GM20000 (cell line): ENCODE results near the gene SPTAN1.
"Not testable (repeated sequence)": the region's sequence is repeated elsewhere in the genome, so short reads cannot be mapped to it uniquely, and the experiment has no call there.

Source experiments
- DNase-seq: peaks from one replicate; pipeline ENCODE4 v3.0.0; 2012; ENCODE audit warnings: low spot score
- CTCF ChIP-seq: IDR thresholded peaks from 2 replicates; pipeline ENCODE4 v1.5.1; 2012; ENCODE audit warnings: mild to moderate bottlenecking, control low read depth; ENCODE audit errors: extremely low read depth, missing control alignments

Gene SPTAN1

GRCh38 chr9:128568470-128569078, 16.2 kb downstream of the SPTAN1 start:
- no peak for TF ChIP-seq CTCF
- DNase-seq = no peak

DNA sequence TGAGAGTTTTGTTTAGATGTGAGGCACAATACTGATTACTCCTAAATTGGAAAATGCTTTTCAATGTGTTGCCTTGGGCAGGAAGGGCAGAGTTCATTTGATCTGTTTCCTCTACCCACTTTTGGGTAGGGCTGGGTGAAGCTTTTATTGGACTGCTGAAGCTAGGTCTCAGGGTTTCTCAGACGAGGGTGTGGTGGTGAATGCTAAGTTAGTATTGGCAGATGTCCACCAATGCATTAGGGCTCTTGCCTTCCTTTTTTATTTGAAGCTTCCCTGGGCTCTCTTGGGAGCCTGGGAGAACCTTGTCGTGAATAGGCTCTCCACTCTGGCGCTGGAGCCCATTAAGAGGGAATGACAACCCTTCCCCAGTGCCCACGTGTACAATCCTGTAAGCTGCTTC, 23.1 kb downstream of the SPTAN1 start:
- no peak for TF ChIP-seq CTCF
- DNase-seq = no peak

DNA sequence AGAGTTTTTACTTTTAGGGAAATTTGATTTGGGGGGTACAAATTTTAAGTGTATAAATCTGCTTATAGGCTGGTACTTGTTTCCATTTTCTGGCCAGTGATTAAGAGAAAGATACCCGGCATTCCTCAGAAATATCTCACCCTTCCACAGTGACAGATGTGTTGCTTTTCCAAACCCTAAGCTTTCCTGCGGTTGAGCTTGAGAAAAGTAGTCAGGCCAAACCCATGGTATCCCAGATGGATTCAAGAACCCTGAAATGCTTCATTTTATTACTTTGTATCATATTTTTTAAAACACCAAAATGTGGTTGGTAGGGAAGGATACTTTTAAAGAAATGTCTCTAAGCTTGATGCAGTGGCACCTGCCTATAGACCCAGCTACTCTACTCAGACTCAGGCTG, 23.5 kb downstream of the SPTAN1 start:
- TF ChIP-seq CTCF = no peak
- DNase-seq = no peak

DNA sequence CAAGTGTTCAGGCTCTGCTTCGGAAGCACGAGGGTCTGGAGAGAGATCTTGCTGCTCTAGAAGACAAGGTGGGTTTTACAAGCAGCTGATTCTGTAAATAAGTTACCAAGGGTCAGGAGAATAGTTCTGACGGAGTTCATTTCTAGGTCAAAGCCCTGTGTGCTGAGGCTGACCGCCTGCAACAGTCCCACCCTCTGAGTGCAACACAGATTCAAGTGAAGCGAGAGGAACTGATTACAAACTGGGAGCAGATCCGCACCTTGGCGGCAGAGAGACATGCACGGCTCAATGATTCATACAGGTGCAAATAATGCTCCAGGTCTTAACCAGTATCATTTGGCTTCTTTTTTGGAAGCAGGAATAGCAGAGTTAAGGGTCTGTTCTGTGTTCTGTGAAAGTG, 24.8 kb downstream of the SPTAN1 start:
- TF ChIP-seq CTCF = no peak
- no peak for DNase-seq

DNA sequence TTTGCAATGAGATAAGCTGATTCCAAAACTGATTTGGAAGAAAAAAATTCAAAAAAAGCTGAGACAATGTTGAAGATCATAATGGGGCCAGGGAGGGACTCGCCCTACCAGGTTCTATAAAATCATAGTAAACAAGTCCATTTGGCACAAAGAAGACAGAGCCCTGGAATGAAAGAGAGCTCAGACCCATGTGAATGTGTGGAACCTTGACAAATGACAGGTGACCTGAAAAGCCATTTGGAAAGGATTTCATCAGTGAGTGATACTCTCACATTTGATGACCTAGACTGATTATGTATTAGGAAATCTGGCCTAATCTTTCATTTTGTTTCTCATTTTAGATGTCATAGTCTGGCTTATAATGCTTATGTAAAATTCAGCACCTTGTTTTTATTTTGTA, 26.8 kb downstream of the SPTAN1 start:
- no peak for TF ChIP-seq CTCF
- DNase-seq = no peak

DNA sequence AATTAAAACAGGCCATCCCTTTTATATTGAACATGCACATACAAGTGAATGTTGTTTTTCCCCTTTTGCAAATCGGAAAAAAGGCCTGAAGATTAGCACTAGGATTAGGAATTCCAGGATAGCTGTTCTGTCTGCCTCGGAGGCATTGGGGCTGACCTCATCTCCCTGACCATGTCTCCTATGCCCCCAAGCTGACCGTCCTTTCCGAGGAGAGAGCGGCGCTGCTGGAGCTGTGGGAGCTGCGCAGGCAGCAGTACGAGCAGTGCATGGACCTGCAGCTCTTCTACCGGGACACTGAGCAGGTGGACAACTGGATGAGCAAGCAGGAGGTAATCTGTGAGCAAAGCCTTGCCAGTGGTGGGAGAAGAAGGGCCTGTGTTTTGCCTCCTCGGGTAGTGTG, 28.3 kb downstream of the SPTAN1 start:
- no peak for TF ChIP-seq CTCF
- DNase-seq = no peak

- DNase-seq = not testable (repeated sequence)
Measured at GRCh38 chr9:128585155-128585554, 32.8 kb downstream of the SPTAN1 start.

DNA sequence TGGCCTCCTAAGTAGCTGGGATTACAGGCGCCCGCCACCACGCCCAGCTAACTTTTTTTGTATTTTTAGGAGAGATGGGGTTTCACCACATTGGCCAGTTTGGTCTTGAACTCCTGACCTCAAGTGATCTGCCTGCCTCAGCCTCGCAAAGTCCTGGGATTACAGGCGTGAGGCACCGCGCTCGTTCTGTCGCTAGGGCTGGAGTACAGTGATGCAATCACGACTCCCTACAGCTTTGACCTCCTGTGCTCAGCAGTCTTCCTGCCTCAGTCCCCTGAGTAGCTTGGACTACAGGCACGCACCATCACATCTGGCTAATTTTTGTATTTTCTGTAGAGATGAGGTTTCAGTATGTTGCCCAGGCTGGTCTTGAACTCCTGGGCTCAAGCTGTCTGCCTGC, 34.5 kb downstream of the SPTAN1 start:
- DNase-seq = not testable (repeated sequence)
